Large intestine (tissue), 3 donors: Measurements from ENCODE around the gene AFG1L. TPM values are rescaled to one million over a fixed set of nuclear protein-coding genes. Genes with fewer than 3 reads are reported as not detected.
"Not testable (repeated sequence)": the region's sequence is repeated elsewhere in the genome, so short reads cannot be mapped to it uniquely, and the experiment has no call there.

Experiments
- DNase-seq, 2 donors: peaks; one replicate each; pipeline versions ENCODE4 v3.0.0 to v3.0.0-alpha.2; 2013
- H3K27ac ChIP-seq: one replicate; pipeline ENCODE4 v1.5.1; 2013; ENCODE audit warnings: low read length
- H3K27me3 ChIP-seq: 2 replicates; pipeline ENCODE4 v1.6.1; 2013; ENCODE audit warnings: low read length; ENCODE audit not compliant: control insufficient read depth, insufficient read depth
- H3K36me3 ChIP-seq: 2 replicates; pipeline ENCODE4 v1.6.1; 2013; ENCODE audit warnings: low read length; ENCODE audit not compliant: control insufficient read depth, insufficient read depth
- H3K4me1 ChIP-seq: one replicate; pipeline ENCODE4 v1.6.1; 2013; ENCODE audit warnings: low read length; ENCODE audit not compliant: control insufficient read depth, insufficient read depth
- H3K4me3 ChIP-seq: one replicate; pipeline ENCODE4 v1.5.1; 2013; ENCODE audit warnings: low read length
- H3K9me3 ChIP-seq: one replicate; pipeline ENCODE4 v1.6.1; 2013; ENCODE audit warnings: mild to moderate bottlenecking, low read depth, low read length, moderate library complexity; ENCODE audit not compliant: control insufficient read depth
- WGBS: methylation state at CpG from one replicate; pipeline ENCODE4 v1.1.5; 2013; ENCODE audit warnings: low lambda C conversion rate; ENCODE audit not compliant: insufficient coverage; 5-methylcytosine and 5-hydroxymethylcytosine counted together
- polyA plus RNA-seq: library from polyadenylated mRNA; unstranded; fragments of 120-200 nt; gene quantifications from one replicate; pipeline ENCODE4 v1.2.1, GENCODE V29; 2013

AFG1L gene
- polyA plus RNA-seq, 1 donor, result 9.5 TPM

DNA sequence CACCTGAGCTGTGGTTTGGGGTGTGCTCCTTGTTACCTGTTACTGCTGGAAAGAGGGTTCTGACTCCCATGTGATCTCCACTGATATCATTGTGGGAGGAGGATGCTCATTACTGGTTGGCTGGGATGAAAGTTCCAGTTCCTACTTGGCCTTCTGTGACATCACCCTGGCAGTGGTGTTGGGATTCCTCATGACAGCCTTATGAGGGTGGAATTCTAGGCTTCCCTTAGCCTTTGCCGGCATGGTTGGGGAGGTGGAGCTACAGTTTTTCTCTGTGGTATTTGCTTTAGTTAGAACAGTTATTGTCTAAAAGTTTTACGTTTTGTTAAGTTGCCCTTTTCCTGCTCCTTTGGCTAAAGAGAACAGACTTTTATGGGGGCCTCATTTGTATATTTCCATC, 112.1 kb downstream of the AFG1L start:
- WGBS, result 100% methylated on average over 1 of the region's 2 CpGs
- Histone ChIP-seq H3K9me3 (peaks cover 3% of the 10 kb centered on the region), H3K27ac (peak overlapping the region; percentile 34), H3K27me3 (no peaks in the 10 kb centered on the region), H3K36me3 (no peaks in the 10 kb centered on the region), H3K4me3 (no peak overlapping the region), H3K4me1 (peaks cover 21% of the 10 kb centered on the region)
- no peak for DNase-seq

- H3K9me3 ChIP-seq, result peaks cover 3% of the 10 kb centered on the region
- H3K36me3 ChIP-seq, result no peaks in the 10 kb centered on the region
- DNase-seq, result peak; percentile 75 to 88
- H3K4me1 ChIP-seq, result peaks cover 21% of the 10 kb centered on the region
- H3K27me3 ChIP-seq, result no peaks in the 10 kb centered on the region
- 33% methylated on average over 1 of the region's 3 CpGs for WGBS
- no peak overlapping the region for H3K4me3 ChIP-seq
- H3K27ac ChIP-seq, result peak overlapping the region; percentile 34
These were observed 113.3 kb downstream of the AFG1L start for GRCh38 chr6:108407904-108408827.

DNA sequence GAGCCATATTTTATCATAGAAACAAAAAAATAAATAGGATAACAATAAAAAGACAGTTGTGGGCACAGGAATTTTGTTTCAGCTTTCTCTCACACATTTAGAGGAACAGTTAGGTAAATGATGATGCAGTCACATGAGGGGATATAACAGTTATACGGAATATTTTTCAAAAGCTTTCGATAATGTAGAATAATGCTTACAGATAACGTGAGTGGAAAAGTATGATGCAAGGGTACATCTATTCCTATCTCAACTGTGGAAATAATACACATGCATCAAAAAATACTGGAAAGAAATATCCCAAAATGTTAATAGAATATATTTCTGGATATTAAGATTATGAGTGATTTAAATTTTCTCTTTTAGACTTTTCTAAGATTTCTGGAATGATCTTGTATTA, 114.0 kb downstream of the AFG1L start:
- Histone ChIP-seq H3K4me1 (peaks cover 21% of the 10 kb centered on the region), H3K9me3 (peaks cover 3% of the 10 kb centered on the region), H3K4me3 (no peak overlapping the region), H3K27ac (peak overlapping the region; percentile 34), H3K36me3 (no peaks in the 10 kb centered on the region), H3K27me3 (no peaks in the 10 kb centered on the region)
- WGBS, result 61% methylated on average over 3 of the region's 3 CpGs
- no peak for DNase-seq

- not testable (repeated sequence) for H3K36me3 ChIP-seq, H3K9me3 ChIP-seq, H3K4me3 ChIP-seq, H3K4me1 ChIP-seq, DNase-seq, H3K27ac ChIP-seq, H3K27me3 ChIP-seq
- WGBS, result no CpG with 5 or more reads among the region's 5 CpGs
These were observed 121.4 kb downstream of the AFG1L start for GRCh38 chr6:108416047-108416833.

DNA sequence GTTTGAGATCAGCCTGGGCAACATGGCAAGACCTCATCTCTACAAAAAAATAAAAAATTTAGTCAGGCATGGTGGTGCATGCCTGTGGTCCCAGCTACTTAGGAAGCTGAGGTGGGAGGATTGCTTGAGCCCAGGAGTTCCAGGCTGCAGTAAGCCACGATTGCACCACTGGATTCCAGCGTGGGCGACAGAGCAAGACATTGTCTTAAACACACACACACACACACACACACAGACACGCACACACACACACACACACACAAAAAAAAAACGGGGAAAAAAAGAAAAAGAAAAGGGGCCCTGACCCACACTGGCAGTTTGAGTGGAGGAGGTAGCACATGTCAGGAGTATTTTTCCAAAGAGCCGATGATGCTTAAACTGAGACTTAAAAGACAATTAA, 122.2 kb downstream of the AFG1L start:
- no peaks in the 10 kb centered on the region for H3K27me3 ChIP-seq
- no peak for DNase-seq
- no peaks in the 10 kb centered on the region for H3K36me3 ChIP-seq
- H3K27ac ChIP-seq, result no peak overlapping the region
- no peak overlapping the region for H3K4me3 ChIP-seq
- H3K9me3 ChIP-seq, result no peaks in the 10 kb centered on the region
- H3K4me1 ChIP-seq, result no peaks in the 10 kb centered on the region
- 95% methylated on average over 4 of the region's 6 CpGs for WGBS

GRCh38 chr6:108419474-108419873, 124.6 kb downstream of the AFG1L start:
- H3K9me3 ChIP-seq, result no peaks in the 10 kb centered on the region
- WGBS, result no CpG with 5 or more reads among the region's 1 CpG
- no peaks in the 10 kb centered on the region for H3K27me3 ChIP-seq
- H3K27ac ChIP-seq, result no peak overlapping the region
- no peak for DNase-seq
- no peaks in the 10 kb centered on the region for H3K36me3 ChIP-seq
- H3K4me1 ChIP-seq, result no peaks in the 10 kb centered on the region
- no peak overlapping the region for H3K4me3 ChIP-seq

DNA sequence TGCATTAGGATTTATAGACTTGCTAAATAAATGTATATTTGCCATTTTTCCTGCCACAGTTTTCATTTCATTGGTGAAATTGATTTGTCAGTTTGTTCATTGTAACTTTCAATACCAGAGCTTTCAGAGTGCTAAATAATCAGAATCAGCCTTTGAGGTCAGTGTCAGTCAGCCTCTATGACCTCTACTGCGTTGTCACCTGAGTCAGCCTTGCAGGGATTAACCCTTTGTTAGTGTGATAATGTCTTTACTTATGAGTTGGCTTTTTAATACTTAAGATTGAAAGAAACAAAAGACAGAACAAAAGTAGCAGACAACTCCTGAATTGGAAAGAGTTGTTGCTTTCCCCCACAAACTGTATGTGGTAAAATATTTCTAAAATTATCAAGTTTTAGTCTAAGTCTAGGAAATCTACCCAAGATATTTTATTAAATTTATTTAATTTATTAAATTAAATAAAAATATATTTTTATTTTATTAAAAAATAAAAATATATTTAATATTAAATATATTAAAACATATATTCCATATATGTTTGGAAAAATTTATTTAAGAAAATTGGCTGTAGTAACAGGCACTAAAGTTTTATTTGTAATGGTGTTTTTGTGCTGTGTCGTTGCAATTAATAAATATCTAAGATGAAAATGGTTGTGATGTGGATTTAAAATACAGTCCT, 125.2 kb downstream of the AFG1L start:
- DNase-seq, result no peak
- no CpG with 5 or more reads among the region's 2 CpGs for WGBS
- H3K27me3 ChIP-seq, result no peaks in the 10 kb centered on the region
- H3K9me3 ChIP-seq, result no peaks in the 10 kb centered on the region
- no peaks in the 10 kb centered on the region for H3K4me1 ChIP-seq
- no peak overlapping the region for H3K27ac ChIP-seq
- no peaks in the 10 kb centered on the region for H3K36me3 ChIP-seq
- no peak overlapping the region for H3K4me3 ChIP-seq

- DNase-seq, result no peak
- no peaks in the 10 kb centered on the region for H3K27me3 ChIP-seq
- H3K4me3 ChIP-seq, result no peak overlapping the region
- no peaks in the 10 kb centered on the region for H3K36me3 ChIP-seq
- H3K27ac ChIP-seq, result no peak overlapping the region
- H3K9me3 ChIP-seq, result no peaks in the 10 kb centered on the region
- WGBS, result 96% methylated on average over 4 of the region's 6 CpGs
- H3K4me1 ChIP-seq, result no peaks in the 10 kb centered on the region
These were observed 126.5 kb downstream of the AFG1L start for GRCh38 chr6:108421366-108421765.

- H3K4me1 ChIP-seq, result no peaks in the 10 kb centered on the region
- peak; percentile 38 to 72 for DNase-seq
- no peaks in the 10 kb centered on the region for H3K36me3 ChIP-seq
- H3K4me3 ChIP-seq, result no peak overlapping the region
- WGBS, result no CpG with 5 or more reads among the region's 1 CpG
- no peaks in the 10 kb centered on the region for H3K27me3 ChIP-seq
- H3K9me3 ChIP-seq, result no peaks in the 10 kb centered on the region
- H3K27ac ChIP-seq, result peak overlapping the region; percentile 47
These were observed 129.3 kb downstream of the AFG1L start for GRCh38 chr6:108423982-108424705.

DNA sequence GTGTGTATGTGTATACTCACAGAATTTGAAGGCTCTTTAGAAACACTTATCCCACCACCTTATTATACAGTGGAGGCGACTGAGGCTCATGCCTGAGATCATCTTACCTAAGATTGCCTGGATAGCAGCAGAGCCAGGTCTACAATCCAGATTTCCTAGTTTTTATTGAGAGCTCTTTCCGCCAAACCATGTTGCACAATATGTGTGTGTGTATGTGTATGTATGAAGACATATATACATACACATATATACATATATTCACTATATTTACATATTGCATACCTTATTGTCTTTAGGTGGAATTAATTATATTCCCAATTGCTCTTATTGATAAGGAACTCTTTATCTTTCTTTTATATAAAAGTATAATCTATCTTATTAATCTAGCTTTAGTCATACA, 130.6 kb downstream of the AFG1L start:
- no peaks in the 10 kb centered on the region for H3K27me3 ChIP-seq
- H3K9me3 ChIP-seq, result no peaks in the 10 kb centered on the region
- peaks cover 5% of the 10 kb centered on the region for H3K4me1 ChIP-seq
- WGBS, result no CpG with 5 or more reads among the region's 2 CpGs
- H3K27ac ChIP-seq, result no peak overlapping the region
- H3K4me3 ChIP-seq, result no peak overlapping the region
- H3K36me3 ChIP-seq, result no peaks in the 10 kb centered on the region
- no peak for DNase-seq
